ENCODE results near the gene ASTN1. TPM values are rescaled to one million over a fixed set of nuclear protein-coding genes. Genes with fewer than 3 reads are reported as not detected.

The ASTN1 gene
- total and polyA plus RNA-seq, 9 of the 15 experiments (the other 6 are each of a cell fraction or from before 2014, with no cell fraction given) = 0.05 to 0.22 (median 0.18) TPM

DNA sequence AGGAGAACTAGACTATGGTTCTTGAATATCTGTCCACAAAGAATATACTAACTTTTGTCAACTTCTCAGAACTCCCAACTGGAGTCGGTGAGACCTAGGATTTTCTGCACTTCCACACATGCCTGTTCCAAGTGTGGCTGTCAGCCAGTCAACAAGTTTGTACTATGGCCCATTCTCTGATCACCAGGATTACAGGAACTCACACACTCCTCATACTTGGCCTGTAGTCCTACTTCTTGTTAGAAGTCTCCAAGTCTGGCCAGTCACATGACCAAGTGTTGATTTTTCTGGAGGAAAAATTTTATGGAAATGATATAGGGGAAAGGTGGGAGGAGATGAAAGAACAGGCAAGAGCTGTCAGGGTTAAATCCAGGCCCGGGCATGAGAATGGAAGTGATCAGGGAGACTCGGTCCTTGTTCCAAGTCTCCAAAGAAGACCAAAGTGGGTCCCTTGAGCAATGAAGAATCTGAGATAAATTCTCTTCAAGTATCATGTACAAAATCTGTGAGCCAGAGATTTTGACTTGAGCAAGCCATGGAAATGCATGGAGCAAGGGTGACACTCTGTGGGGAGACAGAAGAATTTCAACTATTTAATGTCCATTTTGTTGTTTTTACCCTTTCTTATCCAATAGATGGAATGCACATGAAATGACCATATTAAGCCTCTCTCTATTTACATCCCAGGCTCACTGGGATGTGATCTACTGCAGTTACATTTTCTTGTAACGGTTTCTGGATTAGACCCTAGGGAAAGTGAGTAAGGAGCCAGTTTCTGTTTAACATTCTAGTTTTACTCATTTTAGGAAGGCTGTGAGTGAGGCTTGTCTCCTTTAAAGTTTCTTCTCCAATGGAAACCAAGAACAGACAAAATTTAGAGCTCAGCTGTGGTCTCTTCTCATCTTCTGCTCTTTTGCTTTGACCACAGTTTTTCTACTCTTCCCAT, 320.9 kb downstream of the ASTN1 start:
- H4K20me1 ChIP-seq (replicated peaks; ENCODE audit: control insufficient read depth, insufficient read depth, low read length) = no peaks in the 10 kb centered on the region
- ChIA-PET POLR2A (no interaction called here), CTCF (ENCODE audit: low intra/inter-chr PET ratio) (interaction anchor here (0.6 to 1.7 kb wide), 5 partner anchors 284 to 1689 kb away, joined by 3 to 18 read pairs (median 7); no protein-coding TSS in a partner anchor)
- H3K9me1 ChIP-seq (ENCODE audit: control insufficient read depth, insufficient read depth, low read length) = no peaks in the 10 kb centered on the region
- H3K4me1 ChIP-seq (replicated peaks in 1 of 2; ENCODE audit: control insufficient read depth in 2 of 2, insufficient read depth in 2 of 2, low read length in 2 of 2) = peaks cover 0 to 10% of the 10 kb centered on the region in 2 experiments; a peak in 3 of 5 replicates
- intact Hi-C loops (cut with micrococcal nuclease) (loop anchor here (1.0 to 5.0 kb wide), 6 partner anchors 37 to 1689 kb away; no protein-coding TSS in a partner anchor), in situ Hi-C loops (cut with MboI) (loop anchor here (10.0 kb wide), 1 partner anchor 469 kb away; no protein-coding TSS in a partner anchor)
- no peak overlapping the region for H3K4me3 ChIP-seq
- no peak overlapping the region for H3K9ac ChIP-seq (ENCODE audit: insufficient read depth in 1 of 2, low read depth in 2 of 2, low read length in 2 of 2)
- ATAC-seq (peak; percentile 71), DNase-seq (ENCODE audit: extremely low read depth in 1 of 4, low spot score in 3 of 4) (peak; percentile 19 to 67 (median 34)), FAIRE-seq (no peak)
- no TSS peak for BruUV-seq (replicated peaks)
- 4% methylated on average over 4 of the region's 4 CpGs for WGBS (ENCODE audit: insufficient coverage, low coverage, missing lambda C conversion rate)
- H3K27me3 ChIP-seq (ENCODE audit: control insufficient read depth in 2 of 2, insufficient read depth in 2 of 2, low read length in 2 of 2) = peaks cover 4 to 6% of the 10 kb centered on the region in 2 experiments; a peak in 3 of 5 replicates
- no peaks in the 10 kb centered on the region for H3K36me3 ChIP-seq (ENCODE audit: control insufficient read depth, insufficient read depth, low read length)
- no peaks in the 10 kb centered on the region for H3K9me3 ChIP-seq (replicated peaks; ENCODE audit: control insufficient read depth, insufficient read depth, low read depth, low read length)
- no peak overlapping the region for H3K4me2 ChIP-seq (ENCODE audit: insufficient read depth, low read length)
- no peaks in the 10 kb centered on the region for H3K79me2 ChIP-seq (ENCODE audit: control insufficient read depth, insufficient read depth, low read length)
- peak overlapping the region; percentile 9 for H2AFZ ChIP-seq (ENCODE audit: low read depth, low read length)
- no peak overlapping the region for H3K27ac ChIP-seq (ENCODE audit: extremely low read depth, low read depth, low read length)
- TF ChIP-seq NEUROD1 (IDR thresholded peaks at IDR 0.05; ENCODE audit: borderline replicate concordance, low read depth, low read length, partially characterized antibody) (no peak), ZSCAN29 (IDR thresholded peaks at IDR 0.05) (no peak), ZNF764 (CRISPR knock-in tag; IDR thresholded peaks at IDR 0.05; ENCODE audit: low read depth) (no peak), PHB (CRISPR knock-in tag; IDR thresholded peaks at IDR 0.05) (no peak), YY1 (IDR thresholded peaks at IDR 0.05; ENCODE audit: borderline replicate concordance in 1 of 3, control insufficient read depth in 1 of 3, extremely low read depth in 1 of 3, insufficient read depth in 3 of 3, insufficient read length in 1 of 3, insufficient replicate concordance in 2 of 3, low read depth in 1 of 3, low read length in 2 of 3) (no peak), CEBPG (CRISPR knock-in tag; IDR thresholded peaks at IDR 0.05) (no peak), CEBPG (tag; conservative IDR thresholded peaks at IDR 0.05 in 1 of 2, IDR thresholded peaks at IDR 0.05 in 1 of 2) (0 out of 4 replicates have a peak, but pooled peaks of 1 of the 2 experiments have one; percentile 11), POLR3A (IDR thresholded peaks at IDR 0.05; ENCODE audit: borderline replicate concordance, extremely low read depth, insufficient read depth, insufficient read length) (no peak), CC2D1A (IDR thresholded peaks at IDR 0.05) (no peak), ZNF551 (CRISPR knock-in tag; IDR thresholded peaks at IDR 0.05) (no peak), HDAC2 (IDR thresholded peaks at IDR 0.05) (no peak), HCFC1 (IDR thresholded peaks at IDR 0.05; ENCODE audit: low read depth, low read length) (no peak), GATA2 (CRISPR knock-in tag; IDR thresholded peaks at IDR 0.05) (no peak), NCOA6 (IDR thresholded peaks at IDR 0.05) (no peak), TBL1XR1 (IDR thresholded peaks at IDR 0.05; ENCODE audit: low read length in 2 of 2) (no peak), ELF2 (CRISPR knock-in tag; IDR thresholded peaks at IDR 0.05) (no peak), LEF1 (IDR thresholded peaks at IDR 0.05) (no peak), TAL1 (IDR thresholded peaks at IDR 0.05) (no peak)
- TF ChIP-seq, protein P1, sequence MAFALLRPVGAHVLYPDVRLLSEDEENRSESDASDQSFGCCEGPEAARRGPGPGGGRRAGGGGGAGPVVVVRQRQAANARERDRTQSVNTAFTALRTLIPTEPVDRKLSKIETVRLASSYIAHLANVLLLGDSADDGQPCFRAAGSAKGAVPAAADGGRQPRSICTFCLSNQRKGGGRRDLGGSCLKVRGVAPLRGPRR (CRISPR knock-in tag; IDR thresholded peaks at IDR 0.05) = no peak
- TF ChIP-seq, protein P2, sequence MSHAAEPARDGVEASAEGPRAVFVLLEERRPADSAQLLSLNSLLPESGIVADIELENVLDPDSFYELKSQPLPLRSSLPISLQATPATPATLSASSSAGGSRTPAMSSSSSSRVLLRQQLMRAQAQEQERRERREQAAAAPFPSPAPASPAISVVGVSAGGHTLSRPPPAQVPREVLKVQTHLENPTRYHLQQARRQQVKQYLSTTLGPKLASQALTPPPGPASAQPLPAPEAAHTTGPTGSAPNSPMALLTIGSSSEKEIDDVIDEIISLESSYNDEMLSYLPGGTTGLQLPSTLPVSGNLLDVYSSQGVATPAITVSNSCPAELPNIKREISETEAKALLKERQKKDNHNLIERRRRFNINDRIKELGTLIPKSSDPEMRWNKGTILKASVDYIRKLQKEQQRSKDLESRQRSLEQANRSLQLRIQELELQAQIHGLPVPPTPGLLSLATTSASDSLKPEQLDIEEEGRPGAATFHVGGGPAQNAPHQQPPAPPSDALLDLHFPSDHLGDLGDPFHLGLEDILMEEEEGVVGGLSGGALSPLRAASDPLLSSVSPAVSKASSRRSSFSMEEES (CRISPR knock-in tag; IDR thresholded peaks at IDR 0.05) = peak; percentile 83

Measured in K562 (cell line).